Raji (cell line): ENCODE measurements around the gene OMG.

Source experiments
- POLR2A ChIP-seq: IDR thresholded peaks from 2 replicates; pipeline ENCODE4 v1.6.1; 2011; ENCODE audit warnings: low read depth, low read length, control low read depth; ENCODE audit not compliant: insufficient read depth

The OMG gene

GRCh38 chr17:31311526-31311925 lies 14.5 kb upstream of the OMG start:
- TF ChIP-seq POLR2A = no peak

- TF ChIP-seq POLR2A = no peak
Measured at GRCh38 chr17:31310886-31311285, 13.8 kb upstream of the OMG start.

GRCh38 chr17:31310260-31310659 lies 13.2 kb upstream of the OMG start:
- peak; percentile 58 for TF ChIP-seq POLR2A

DNA sequence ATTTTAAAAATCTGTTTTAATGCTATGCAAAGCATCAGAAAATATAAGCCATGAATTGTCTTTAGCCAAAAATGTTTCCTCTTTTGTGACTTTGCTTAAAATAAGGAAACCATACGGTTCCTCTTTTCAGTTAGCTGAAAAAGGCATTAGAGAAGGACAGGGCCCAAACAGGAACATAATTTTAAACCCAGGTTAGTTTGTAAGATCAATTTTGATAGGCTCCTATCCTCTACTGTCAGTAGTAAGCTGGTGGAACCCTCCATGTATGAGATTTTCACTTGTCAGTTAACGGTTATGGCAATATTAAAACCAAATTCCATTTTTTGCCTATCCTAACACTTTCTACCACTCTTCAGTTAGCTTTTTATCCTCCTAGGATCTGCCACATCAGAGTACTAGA lies 12.5 kb upstream of the OMG start:
- no peak for TF ChIP-seq POLR2A

- no peak for TF ChIP-seq POLR2A
Measured at GRCh38 chr17:31308372-31309334, 11.6 kb upstream of the OMG start.

DNA sequence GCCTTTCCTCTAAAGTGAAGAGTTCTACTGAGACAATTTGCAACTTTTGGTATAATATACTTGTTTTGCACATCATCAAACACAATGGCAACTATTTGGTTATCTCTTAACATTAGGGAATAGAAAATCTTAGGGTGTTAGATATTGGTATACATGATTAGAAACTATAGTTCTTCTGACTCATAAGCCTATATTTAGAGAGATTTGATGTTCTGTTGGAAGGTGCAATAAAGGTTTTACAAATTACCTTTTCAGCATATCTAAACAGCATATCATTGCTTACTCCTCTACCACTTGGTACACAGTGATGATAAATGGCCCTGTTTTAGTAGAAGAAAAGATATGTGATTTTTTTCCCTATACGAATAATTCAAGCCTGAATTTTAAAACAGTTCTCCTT lies 10.6 kb upstream of the OMG start:
- TF ChIP-seq POLR2A = no peak

DNA sequence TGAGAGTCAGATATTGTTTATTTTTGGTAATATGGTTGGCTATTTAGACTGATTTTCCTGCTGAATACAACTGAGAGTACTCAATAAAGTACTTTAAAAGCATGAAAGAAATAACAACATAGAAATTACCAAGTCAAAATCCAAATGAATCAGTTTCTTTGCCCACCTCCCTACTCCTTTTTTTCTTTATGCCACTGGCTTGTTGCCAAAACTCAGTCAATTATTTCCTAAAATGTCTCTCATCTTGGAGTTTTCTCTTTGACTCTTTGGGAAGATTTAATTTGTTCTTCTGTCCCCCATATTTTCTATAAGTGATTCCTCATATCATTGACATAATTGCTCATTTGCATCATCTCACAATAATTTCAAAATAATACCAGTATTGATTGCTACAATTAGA lies 2.6 kb upstream of the OMG start:
- TF ChIP-seq POLR2A = no peak

DNA sequence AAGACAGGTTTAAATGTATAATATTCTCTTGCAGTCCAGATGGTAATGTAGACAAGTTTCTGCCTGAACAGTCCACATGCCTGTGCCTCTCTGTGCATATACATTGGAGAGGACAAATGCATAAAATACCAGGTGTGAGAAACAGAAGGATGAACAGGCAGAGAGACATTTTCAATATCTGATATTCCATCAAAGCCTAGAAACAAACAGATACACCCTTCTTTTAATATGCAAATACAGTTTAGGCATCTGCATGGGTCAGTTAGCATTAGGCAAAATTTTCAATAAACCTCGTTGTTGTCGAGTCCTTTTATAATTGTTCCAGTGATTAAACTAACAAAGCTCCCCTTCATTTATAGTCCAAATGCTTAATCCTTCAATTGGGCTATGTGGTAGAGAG lies 897 bp downstream of the OMG start:
- TF ChIP-seq POLR2A = no peak

DNA sequence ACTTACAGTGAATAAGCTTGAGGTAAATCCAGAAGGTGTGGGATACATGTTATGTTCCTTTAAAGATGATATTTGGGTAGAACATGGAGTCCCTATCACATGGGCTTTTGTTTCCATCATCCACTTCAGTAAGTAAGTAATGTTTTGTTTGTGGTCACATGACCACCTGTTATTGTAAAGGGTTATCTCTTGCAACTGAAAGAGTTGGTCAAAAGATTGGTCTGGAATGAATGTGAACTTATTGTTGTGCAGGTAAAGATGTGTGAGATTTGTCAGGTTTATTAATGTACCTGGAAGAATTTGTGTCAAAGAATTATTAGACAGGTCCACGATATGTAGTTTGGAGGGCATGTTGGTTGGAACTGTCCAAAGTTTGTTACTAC lies 1.6 kb downstream of the OMG start:
- no peak for TF ChIP-seq POLR2A

GRCh38 chr17:31294820-31295488 lies 2.1 kb downstream of the OMG start:
- TF ChIP-seq POLR2A = no peak

- no peak for TF ChIP-seq POLR2A
Measured at GRCh38 chr17:31294231-31294630, 2.8 kb downstream of the OMG start.

- TF ChIP-seq POLR2A = no peak
Measured at GRCh38 chr17:31293581-31293980, 3.5 kb downstream of the OMG start.

DNA sequence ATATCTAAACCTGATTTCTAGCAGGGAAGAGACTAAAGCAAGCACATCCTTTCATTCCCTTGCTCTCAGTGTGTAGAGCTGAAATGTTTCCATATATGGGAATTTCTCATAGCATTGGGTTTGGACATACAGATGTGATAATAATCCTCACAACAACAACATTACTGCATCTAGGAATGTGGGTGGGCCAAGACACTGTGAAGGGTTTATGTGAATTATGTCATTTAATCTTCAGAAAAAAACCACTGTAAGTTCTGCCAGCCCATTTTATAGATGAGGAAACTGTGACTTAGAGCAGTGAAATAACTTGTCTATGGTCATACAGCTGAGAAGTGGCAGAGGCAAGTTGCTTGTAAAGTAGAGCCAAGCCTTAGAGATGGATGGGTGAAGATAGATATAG lies 5.2 kb downstream of the OMG start:
- TF ChIP-seq POLR2A = no peak

- TF ChIP-seq POLR2A = no peak
Measured at GRCh38 chr17:31289790-31290189, 7.2 kb downstream of the OMG start.

GRCh38 chr17:31286587-31286986 lies 10.5 kb downstream of the OMG start:
- TF ChIP-seq POLR2A = no peak

DNA sequence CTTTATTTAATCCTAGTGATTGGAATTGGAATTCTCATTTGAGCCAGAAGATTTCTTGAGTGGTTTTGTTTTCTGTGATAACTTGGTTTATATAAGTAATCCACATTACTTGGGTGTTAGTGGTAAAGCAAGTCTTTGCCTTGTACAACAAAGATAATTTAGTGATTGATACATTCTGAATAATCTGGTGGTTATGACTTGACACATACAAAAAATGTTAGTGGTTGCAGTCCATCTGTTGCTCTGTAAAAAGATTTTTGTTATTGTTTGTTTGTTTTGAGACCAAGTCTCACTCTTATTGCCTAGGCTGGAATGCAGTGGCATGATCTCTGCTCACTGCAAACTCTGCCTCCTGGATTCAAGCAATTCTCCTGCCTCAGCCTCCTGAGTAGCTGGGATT lies 13.2 kb downstream of the OMG start:
- TF ChIP-seq POLR2A = no peak
